HG03159 (cell line): Measurements from ENCODE around the gene URAD.

Experiments
- ATAC-seq: cut with Tn5 transposase; IDR thresholded peaks from one replicate; pipeline ENCODE4 v1.9.1; 2021; ENCODE audit warnings: mild to moderate bottlenecking, moderate library complexity; ENCODE audit not compliant: unreplicated experiment

The URAD gene

DNA sequence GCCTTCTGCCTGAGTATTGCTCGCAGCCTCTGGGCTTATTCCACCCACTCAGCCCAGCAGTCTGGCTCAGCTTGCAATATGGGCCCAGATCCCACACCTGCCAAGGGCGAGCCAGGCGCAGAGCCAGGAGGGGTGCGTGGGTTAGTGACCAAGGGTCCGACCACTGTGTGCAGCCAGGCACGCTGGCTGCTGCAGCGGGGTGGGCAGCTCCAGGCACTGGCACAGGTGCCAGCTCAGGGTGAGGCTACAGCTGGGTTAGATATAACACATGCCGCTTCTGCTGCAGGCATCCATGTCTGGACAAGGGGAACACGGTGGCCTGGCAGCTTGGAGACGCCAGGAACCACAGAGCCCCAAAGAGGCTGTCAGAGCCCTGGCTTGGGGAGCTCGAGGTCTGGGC, 12.6 kb upstream of the URAD start:
- no peak for ATAC-seq

DNA sequence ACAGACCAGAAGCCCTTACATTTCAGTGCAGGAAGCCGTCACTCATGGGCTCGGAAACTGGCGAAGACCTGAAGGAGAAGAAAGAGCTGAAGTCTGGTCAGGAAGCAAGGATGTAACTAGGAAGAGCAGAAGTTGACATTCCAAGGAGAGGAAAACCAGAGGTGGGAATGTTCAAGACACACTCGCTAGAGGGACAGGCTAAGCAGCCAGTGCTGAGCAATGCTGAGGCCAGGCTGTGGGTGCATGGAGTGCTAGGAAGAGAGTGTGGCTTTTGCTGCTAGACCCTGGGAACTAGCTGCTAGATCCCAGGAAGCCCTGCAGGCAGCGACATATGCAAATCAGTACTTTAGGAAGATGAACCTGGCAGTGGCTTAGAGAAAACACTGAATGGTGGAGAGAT, 12.1 kb upstream of the URAD start:
- no peak for ATAC-seq

DNA sequence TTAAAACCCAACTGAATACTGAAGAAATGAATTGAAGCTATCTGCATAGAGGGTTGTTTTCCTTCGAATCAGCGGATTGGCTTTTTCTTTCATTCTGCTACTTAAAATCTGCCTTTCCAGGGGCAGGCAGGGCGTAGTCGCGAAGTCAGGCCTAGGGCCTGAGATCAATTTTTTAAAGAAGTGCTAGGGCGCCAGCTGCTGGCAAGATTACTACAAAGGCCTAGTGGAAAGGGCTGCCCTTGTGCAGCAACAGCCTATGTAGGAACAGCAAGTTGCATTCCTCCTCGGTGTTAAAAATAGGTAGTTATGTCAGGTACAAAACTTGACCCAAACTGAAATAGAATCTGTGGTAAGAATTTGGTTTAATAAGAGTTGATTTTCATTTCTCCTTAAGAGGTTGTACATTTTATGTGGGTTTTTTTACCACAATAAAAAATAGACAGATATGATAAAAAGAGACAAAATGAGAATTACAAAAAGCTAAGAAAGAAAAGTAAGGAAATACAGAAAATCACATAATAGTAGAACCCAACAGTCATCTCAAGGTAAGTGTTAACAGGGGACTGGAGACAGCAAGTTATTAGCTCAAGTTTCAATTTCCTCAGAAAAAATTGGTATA, 9.5 kb upstream of the URAD start:
- no peak for ATAC-seq

DNA sequence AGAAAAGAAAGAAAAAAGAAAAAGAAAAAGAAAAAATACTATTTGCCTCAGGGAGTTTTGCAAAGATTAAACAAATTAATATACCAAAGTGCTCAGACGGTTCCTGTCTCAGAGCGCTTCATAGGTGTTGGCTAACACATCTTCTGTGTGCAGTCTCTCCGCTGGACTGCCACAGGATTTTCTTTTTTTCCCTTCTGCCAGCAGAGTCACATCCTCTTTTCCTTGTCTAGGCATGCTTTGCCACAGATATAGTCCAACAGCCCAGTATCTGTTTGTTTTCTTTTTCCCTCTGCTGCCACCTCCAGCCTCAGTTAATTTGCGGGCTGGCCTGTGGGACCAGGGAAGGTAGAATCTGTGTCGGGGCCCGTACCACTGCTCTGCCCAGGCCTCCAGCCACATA, 3.4 kb upstream of the URAD start:
- no peak for ATAC-seq

DNA sequence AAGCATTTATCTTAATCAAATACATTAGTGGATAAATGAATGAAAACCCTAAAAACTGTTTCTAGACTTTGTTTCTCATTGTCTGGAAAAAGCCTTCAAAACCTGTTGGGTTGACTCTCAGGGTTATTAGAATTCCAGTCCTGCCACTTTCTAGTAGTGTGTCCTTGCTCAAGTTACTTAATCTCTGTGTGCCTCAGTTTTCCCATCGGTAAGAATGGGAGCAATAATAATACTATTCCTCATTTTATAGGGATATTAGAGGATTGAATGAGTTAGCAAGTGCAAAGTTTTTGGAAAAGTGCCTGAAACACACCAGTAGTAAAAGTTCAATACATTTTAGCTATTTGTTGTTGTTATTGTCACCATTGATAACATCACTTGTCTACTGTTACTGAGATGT, 2.9 kb downstream of the URAD start:
- no peak for ATAC-seq

DNA sequence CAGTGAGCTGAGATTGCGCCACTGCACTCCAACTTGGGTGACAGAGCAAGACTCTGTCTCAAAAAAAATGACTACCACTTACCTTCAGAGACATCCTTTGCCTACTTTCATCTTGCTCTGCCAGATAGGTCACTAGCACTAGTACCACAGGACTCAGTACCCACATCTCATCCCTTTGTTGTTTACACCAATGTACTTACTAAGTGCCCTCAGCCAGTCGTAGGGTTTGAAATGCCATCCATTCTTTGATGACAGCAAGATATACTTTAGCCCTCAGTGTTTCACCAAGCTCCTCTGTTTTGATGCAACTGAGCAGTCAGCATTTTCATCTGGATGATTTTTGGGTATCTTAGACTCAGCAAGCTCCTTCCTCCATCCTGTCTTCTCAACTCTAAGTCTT, 6.1 kb downstream of the URAD start:
- ATAC-seq = no peak

DNA sequence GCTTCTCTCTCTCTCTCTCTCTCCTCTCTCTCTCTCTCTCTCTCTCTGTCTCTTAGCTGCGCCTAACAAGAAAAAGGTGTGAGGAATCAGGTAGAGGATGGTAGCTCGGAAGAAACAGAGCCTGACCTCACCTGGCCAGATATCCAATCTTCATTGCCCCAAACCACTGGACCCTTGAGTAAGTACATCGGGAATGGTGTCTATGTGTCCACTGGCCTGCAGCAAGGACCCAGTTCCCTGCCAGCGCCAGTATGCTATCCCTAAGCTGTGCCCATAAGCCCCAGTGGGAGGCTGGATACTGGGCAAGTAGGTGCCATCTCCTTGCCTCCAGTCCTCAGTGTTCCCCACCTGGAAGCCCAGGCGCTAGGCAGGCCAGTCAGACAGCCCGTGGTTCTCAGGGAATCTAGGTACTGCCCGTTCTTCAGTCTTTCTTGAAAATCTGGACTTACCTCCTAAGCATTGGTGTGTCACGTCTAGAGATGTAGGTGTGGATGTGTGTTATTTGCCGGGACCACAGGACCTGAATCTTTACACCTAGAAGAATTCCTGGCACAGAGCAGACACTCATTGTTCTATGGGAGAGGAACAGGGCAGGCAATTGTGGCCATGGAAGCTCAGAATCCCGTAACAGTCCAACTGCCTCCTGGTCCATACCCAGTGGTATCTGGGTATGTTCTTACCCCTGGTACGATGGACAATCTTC, 7.3 kb downstream of the URAD start:
- ATAC-seq = no peak

DNA sequence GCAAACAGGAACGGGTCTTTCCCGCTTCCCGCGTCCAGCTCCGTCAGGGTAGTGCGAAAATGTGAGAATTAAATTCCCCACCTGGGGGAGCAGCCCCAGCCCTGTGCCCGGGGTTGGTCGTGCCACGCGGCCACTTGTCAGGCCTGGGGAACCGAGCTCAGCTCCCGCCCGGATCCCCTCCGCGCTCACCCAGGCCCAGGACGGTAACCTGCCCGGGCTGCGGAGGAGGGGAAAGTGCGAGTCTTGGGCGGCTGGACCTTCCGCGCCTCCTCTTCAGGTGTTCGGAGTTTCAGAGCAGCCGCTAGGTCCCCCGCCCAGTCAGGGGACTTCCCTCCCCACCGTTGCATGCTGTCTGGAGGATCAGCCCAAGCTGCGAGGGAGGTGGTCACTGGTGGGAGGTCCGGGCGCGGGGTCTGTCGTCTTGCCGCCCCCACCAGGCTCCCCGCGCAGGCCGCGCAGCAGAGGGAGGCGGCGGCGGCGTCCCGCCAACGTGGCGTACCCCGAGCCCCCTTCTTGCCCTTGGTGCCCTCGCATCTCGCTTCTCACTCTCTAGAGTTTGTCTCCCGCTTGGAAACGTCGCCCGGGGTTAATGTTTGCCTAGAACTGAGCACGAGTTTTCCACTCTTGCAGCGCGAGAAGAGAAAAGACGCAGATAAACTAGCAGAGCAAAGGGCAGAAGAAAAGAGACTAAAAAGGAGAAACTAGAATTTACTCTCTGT, 8.1 kb downstream of the URAD start:
- ATAC-seq = no peak

DNA sequence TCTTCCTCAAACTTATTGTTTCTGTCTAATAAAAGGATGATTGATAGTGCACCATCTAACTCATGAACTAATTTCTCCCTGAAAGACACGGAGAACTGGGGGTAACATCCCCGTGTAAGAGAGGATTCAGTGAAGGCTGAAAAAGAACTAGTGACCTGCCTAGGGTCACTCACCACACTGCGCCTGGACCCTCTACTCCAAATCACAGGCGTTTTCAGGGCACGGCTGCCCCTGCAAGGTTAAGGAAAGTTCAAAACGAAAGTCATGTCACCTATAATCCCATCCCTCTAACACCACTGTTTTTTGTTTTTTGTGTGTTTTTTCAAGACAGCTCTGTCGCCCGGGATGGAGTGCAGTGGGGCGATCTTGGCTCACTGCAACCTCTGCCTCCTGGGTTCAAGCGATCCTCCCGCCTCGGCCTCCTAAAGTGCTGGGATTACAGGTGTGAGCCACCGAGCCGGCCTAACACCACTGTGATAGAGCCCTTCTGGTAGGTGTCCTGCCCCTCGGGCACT, 8.7 kb downstream of the URAD start:
- no peak for ATAC-seq

DNA sequence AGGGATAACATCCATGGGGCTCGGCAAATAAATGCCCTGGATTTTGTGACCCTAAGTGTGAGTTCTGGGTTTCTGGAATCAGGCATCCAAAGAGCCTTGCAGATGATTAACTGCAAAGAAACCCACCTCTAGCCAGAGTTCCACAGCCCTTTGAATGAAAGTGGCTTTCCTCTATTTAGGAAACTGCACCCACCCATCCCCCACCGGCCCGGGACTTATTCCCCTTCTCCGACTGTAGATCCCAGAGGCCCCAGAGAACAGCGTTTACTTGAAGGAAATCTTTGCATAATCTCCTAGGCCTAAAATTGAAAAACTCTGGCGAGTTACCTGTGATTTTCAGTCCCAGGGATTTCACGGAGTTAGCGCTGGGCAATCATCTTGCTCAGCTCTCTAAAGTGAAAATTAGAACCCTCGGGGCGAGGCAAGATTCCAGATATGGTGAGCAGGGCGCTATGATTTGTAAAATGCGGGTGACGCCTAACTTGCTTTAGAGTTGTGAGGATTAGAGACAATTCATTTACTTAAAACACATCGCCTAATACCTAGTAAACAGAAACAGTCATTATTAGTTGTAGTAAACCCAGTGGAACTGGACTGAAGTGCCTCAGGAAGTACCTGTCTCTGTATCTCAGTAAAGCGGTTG, 9.4 kb downstream of the URAD start:
- no peak for ATAC-seq

DNA sequence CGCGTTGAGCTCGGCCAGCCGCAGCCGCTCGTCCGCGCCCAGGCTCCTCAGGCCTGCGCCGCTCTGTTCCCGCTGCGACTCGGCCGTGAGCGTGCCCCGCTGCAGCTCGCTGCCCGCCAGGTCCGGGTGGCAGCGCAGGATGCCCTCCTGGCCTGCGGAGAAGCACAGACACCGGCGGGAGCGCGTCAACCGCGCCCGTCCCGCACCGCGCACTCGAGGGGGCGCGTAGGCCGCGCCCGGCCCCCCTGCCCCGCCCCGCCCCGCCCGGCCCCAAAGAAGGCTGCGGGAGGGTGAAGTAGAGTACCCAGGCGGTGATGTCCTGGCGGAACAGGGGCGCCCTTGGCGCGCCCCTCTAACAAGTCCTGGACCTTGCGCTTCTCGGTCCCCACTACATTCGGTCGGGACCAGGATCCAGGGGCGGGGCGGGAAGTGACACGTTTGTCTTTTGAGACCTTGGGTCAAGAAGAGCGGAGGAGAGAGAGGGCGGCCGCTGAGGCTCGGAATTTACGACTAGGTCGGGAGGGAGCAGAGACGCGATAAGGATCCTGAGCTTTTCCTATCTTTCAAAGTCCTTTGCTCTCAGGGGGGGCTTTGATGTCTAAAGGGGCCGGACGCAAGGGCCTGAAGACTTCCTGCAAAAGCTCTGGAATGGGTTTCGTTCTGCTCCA, 10.1 kb downstream of the URAD start:
- no peak for ATAC-seq

DNA sequence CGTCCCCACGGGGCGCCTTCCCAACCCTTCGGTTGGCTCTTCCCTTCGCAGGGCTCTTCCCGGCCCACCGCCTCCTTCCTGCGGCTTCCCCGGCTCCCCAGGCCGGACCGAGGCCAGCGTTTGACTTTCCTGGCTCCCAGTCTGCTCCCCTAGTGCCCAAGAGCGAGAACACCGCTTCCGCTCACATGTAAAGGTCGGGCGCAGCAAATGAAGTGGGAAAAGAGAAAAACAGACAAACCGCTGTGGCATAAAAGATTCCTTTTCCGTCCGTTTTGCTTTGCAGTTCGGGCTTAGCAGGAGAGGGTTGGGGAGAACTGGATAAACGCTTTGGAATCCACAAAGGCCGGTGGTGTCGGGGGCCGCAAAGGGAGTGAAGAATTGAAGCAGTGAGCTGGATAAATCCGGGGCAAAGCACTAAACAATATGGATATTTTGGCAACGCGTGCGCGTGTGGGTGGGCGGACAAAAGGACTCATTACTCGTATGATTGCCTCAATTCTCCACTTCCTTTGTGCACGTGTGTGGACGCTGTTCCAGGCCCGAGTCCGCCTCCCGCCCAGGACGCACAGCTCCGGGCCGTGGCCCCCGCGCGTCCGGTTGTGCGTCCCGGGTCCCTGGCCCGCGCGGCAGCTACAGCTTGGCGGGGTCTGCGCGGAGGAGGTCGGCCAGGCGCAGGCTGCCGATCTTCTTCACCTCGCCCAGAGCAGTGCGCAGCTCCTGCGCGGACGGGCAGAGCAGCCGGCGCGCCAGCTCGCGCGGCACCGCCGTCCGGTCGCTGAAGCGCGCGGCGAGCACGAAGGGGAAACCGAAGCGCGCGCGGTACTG, 10.8 kb downstream of the URAD start:
- ATAC-seq = no peak

DNA sequence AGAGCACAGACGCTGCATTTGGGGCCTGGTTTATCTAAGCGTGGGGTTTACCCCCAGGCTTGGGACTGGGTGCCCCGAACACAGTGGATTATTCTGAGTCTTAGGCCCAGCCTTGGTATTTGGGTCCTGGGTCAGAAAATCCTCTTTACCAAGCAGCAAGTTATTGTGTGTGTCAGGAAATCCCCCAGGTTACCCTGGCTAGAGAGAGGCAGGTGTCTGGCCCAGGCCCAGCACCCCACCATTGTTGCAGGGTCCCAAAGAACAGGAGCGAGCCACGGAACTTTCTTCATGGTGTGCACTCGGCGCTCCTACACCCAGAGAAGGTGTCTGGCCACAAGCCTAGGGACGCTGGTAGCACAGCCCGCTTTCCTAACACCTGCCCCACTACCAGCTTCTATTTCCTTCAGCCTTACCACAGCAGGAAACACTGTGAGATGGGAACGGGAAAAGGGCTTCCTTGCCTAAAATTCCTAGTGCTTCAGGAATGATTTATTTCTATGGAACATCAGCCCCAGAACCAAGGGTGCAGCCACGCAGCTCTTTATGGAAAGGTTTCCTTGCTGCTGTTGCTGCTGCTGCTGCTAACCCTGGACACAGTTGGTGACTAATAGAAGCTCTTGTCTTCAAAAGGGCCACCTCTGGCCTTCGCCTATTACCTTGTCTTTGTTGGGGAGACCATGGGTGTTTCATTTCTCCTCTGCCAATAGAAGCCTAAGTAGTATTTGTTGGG, 12.0 kb downstream of the URAD start:
- no peak for ATAC-seq

DNA sequence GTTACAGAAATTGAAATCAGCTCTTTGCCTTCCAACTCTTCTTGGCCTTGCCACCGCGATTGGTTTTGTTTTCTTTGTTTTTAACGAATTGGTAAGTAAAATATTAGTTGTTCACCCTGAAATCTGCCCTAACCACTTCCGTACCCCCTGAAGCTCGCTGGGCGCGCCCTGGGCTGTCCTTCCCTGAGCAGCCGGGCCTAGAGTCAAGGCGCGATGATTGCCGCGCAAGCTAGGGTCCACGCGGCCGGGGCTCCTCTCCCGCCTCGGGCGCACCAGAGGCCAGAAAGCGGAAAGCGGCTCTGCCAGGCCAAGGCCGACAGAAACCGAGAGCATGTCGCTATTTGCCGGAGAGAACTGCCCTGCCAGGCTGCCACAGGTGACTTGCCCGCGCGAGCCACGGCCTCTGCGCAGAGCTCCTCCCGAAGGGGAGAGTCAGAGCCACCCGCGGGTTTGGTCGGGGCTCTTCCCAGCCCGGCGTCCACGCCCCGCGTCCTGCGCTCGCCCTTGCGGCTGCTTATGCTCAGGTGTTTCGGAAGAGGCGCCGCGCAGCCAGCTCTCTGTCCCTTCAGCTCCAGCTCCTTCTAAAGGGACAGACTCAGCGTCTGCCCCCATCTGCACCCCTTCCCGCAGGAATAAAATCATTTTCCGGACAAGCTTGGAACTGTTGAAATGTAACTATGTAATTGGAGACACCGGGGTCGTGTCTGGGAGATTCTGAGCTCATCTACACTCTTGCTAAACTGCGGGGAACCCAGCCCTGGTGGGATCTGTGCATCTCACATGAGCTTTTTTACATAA, 12.7 kb downstream of the URAD start:
- no peak for ATAC-seq

DNA sequence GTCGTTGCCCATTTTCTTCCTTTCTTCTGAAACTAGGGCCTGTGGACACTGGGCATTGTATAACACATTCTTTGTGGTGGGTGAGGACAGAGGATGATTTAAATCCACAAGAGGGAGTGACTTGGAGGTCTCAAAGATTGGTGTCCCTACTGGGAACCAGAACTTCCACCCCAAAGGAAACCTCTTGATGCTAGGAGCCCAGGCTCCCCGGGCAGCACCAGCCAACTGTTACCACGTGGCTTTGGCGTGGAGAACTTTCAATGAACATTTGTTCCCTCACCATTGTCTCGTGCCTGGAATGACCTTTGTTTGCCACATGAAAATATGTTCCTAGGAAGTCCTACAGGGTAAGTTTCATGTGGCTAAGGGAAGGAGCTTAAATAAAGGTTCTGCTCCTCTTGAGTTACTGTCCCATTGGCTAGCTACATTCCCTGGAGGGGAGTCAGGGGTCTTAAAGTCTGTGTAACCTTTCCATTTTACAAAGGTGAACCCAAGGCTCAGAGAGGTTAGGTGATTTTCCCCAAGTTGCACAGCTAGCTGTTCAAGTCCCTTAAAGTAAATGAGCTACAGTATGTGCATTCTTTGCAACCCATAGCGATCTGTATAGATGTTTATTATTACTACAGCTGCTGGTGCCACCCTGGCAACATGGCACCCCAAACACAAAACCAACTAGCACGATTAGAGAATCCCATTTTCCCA, 14.4 kb downstream of the URAD start:
- ATAC-seq = no peak

DNA sequence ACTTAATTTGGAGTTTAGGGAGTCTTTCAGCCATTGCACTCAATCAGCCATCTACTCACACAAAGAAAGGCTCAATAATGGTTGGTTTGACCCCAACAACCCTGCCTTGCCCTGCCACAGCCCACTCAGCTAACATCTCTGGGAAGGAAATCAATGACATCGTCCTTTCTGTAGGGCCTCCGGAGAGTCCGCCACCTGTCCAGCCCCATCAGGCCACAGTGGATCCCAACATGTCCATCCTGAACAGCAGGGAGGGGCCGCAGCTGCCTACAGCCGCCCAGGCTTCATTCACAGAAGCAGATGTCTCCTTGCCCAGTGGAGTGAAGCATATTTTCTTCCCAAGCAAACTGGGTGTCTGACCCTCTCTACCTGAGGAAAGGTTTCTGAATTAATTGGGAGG, 15.2 kb downstream of the URAD start:
- ATAC-seq = no peak

DNA sequence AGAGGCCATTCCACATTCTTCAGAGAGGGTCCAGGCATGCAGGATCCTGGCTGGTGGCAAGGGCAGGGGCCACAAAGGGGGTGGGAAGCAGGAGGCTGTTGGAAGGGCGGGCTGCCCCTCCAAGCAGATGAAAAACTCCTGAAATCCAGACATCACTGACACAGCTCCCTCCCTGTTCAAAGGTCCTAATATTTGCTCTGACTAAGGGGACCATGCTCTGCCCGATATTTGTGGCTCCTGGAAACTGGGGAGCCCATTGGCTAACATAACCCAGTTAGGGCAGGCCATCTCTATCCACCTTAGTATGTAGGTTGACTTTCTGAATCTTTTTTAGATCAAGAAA, 16.0 kb downstream of the URAD start:
- ATAC-seq = no peak

DNA sequence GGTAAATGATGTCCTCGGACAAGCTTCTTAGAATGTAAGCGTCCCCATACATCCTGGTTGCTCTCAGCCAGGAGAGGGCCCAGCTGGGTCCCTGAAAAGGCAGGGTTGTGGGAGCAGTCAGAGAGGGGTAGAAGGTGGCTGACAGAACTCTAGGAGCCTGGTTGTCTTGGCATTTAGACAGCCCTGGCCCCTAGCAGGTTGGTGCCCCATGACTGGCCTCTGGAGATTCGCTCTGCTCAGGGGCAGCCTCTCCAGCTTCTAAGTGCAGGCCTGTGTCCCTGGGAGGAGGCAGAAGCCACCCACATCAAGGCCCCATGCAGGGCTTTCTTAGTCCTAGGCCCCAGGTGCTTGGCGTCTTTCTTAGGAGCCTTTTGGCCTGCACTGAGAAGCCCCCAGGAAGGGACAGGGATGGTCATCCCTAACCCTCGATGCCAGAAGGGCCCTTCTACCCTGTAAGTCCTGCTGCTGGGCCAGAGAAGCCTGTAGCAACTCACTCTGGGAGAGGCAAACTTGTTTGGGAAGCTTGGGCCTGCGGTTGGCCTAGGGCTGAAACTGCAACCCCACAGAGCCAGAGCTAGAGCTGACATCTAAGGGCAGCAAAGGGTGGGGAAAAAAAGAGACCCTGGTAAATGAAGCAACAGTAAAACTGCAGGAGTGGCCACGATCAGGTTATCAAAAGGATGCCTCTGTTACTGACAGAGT, 16.6 kb downstream of the URAD start:
- ATAC-seq = no peak
